ENCODE results near the gene RELL1.

GRCh38 chr4:37599092-37599790 lies 86.9 kb downstream of the RELL1 start:
- TF ChIP-seq ZNF514 (tag by site-specific recombination; IDR thresholded peaks at IDR 0.05), result no peak
- no peak for TF ChIP-seq CTCF (tag by site-specific recombination; IDR thresholded peaks at IDR 0.05)
- TF ChIP-seq ZBTB7A (tag by site-specific recombination; IDR thresholded peaks at IDR 0.05; ENCODE audit: low read depth), result no peak
- TF ChIP-seq ZIC2 (tag by site-specific recombination; IDR thresholded peaks at IDR 0.05), result no peak
- TF ChIP-seq ZNF433 (tag by site-specific recombination; IDR thresholded peaks at IDR 0.05; ENCODE audit: low read depth), result no peak
- no peak for TF ChIP-seq ZNF747 (tag by site-specific recombination; IDR thresholded peaks at IDR 0.05)
- TF ChIP-seq ZNF544 (tag by site-specific recombination; IDR thresholded peaks at IDR 0.05), result no peak
- no peak for TF ChIP-seq ZNF280D (tag by site-specific recombination; IDR thresholded peaks at IDR 0.05)
- TF ChIP-seq HOXA7 (CRISPR knock-in tag; IDR thresholded peaks at IDR 0.05; ENCODE audit: borderline replicate concordance), result no peak
- no peak for TF ChIP-seq ZNF704 (tag by site-specific recombination; IDR thresholded peaks at IDR 0.05)
- no peak for TF ChIP-seq YY1 (tag by site-specific recombination; IDR thresholded peaks at IDR 0.05)
- no peak for TF ChIP-seq ZNF335 (tag by site-specific recombination; conservative IDR thresholded peaks at IDR 0.05)
